Stimulated activated CD8-positive, alpha-beta memory T cell treated with anti-CD3 and anti-CD28 coated beads, Interleukin-4, amount 100 ng/mL, for 24 hours (primary cell): Measurements from ENCODE around the gene PHAF1.

Source experiments
- DNase-seq: peaks from one replicate; pipeline ENCODE4 v3.0.0-alpha.2; 2020; ENCODE audit warnings: low read depth

The PHAF1 gene

GRCh38 chr16:67163164-67163998, 53.6 kb downstream of the PHAF1 start:
- no peak for DNase-seq

- no peak for DNase-seq
These were observed 54.3 kb downstream of the PHAF1 start for GRCh38 chr16:67163999-67164558.

GRCh38 chr16:67164599-67165061, 54.9 kb downstream of the PHAF1 start, which contains the start of gene HSF4:
Gene HSF4 (plus strand): TSS chr16:67164745. CDS start chr16:67164812, 67 bp downstream.
- DNase-seq, result no peak

GRCh38 chr16:67165121-67166078, 55.7 kb downstream of the PHAF1 start:
- DNase-seq, result no peak

- DNase-seq, result no peak
These were observed 56.4 kb downstream of the PHAF1 start for GRCh38 chr16:67166110-67166547.

- DNase-seq, result no peak
These were observed 56.9 kb downstream of the PHAF1 start for GRCh38 chr16:67166598-67167168.

GRCh38 chr16:67167588-67167987, 57.8 kb downstream of the PHAF1 start:
- DNase-seq, result no peak

- no peak for DNase-seq
These were observed 59.3 kb downstream of the PHAF1 start for GRCh38 chr16:67169011-67169451.

- DNase-seq, result no peak
These were observed 60.0 kb downstream of the PHAF1 start for GRCh38 chr16:67169642-67170167.

- DNase-seq, result no peak
These were observed 60.6 kb downstream of the PHAF1 start, which contains the start of gene NOL3 for GRCh38 chr16:67170168-67170948. Gene NOL3 (plus strand): TSS chr16:67170538.

- no peak for DNase-seq
These were observed 61.4 kb downstream of the PHAF1 start for GRCh38 chr16:67170949-67171649.

GRCh38 chr16:67173323-67173722, 63.6 kb downstream of the PHAF1 start:
- no peak for DNase-seq

- DNase-seq, result peak; percentile 39
These were observed 64.3 kb downstream of the PHAF1 start for GRCh38 chr16:67173808-67174705.

- no peak for DNase-seq
These were observed 65.0 kb downstream of the PHAF1 start for GRCh38 chr16:67174706-67175231.

- no peak for DNase-seq
These were observed 66.9 kb downstream of the PHAF1 start for GRCh38 chr16:67176662-67177061.

- no peak for DNase-seq
These were observed 68.3 kb downstream of the PHAF1 start for GRCh38 chr16:67177743-67178699.

GRCh38 chr16:67179421-67180080, 69.8 kb downstream of the PHAF1 start:
- DNase-seq, result no peak
